ENCODE measurements around the gene TIGD3.

GRCh38 chr11:65320386-65321075 is 34.0 kb upstream of the TIGD3 start:
- TF ChIP-seq EP300 (IDR thresholded peaks at IDR 0.05; ENCODE audit: low read depth in 2 of 2, low read length in 2 of 2) (no peak), EP300 (CRISPR knock-in tag; IDR thresholded peaks at IDR 0.05; ENCODE audit: borderline replicate concordance) (no peak), PBX2 (CRISPR knock-in tag; IDR thresholded peaks at IDR 0.05) (no peak), SP2 (CRISPR knock-in tag; IDR thresholded peaks at IDR 0.05) (no peak), POLR2AphosphoS5 (IDR thresholded peaks at IDR 0.05; ENCODE audit: low read depth, low read length) (no peak)
